DMS79 (cell line): ENCODE results near the gene MLPH.

Experiments used
- DNase-seq: peaks from one replicate; lab custom pipeline; 2025; lab: John Stamatoyannopoulos, UW

MLPH gene

GRCh38 chr2:237497838-237498186, 10.8 kb downstream of the MLPH start:
- no peak for DNase-seq

- DNase-seq = no peak
Observed at GRCh38 chr2:237498341-237498740, 11.3 kb downstream of the MLPH start.

GRCh38 chr2:237500681-237501424, 13.8 kb downstream of the MLPH start:
- no peak for DNase-seq

- DNase-seq = peak; percentile 43
Observed at GRCh38 chr2:237501892-237502513, 15.0 kb downstream of the MLPH start.

GRCh38 chr2:237503201-237503600, 16.1 kb downstream of the MLPH start:
- no peak for DNase-seq

- no peak for DNase-seq
Observed at GRCh38 chr2:237505188-237505939, 18.3 kb downstream of the MLPH start.

GRCh38 chr2:237507512-237507911, 20.5 kb downstream of the MLPH start:
- DNase-seq = no peak

- no peak for DNase-seq
Observed at GRCh38 chr2:237508361-237508760, 21.3 kb downstream of the MLPH start.

- no peak for DNase-seq
Observed at GRCh38 chr2:237509151-237509550, 22.1 kb downstream of the MLPH start.

GRCh38 chr2:237509905-237510304, 22.9 kb downstream of the MLPH start:
- no peak for DNase-seq

- no peak for DNase-seq
Observed at GRCh38 chr2:237510502-237511217, 23.6 kb downstream of the MLPH start.

GRCh38 chr2:237511433-237511832, 24.4 kb downstream of the MLPH start:
- DNase-seq = no peak

- no peak for DNase-seq
Observed at GRCh38 chr2:237511885-237512405, 24.9 kb downstream of the MLPH start.

- DNase-seq = peak; percentile 42
Observed at GRCh38 chr2:237512774-237513466, 25.9 kb downstream of the MLPH start.

- DNase-seq = no peak
Observed at GRCh38 chr2:237513693-237514092, 26.6 kb downstream of the MLPH start.

GRCh38 chr2:237514474-237515130, 27.6 kb downstream of the MLPH start:
- DNase-seq = no peak

GRCh38 chr2:237515166-237515565, 28.1 kb downstream of the MLPH start:
- DNase-seq = no peak

GRCh38 chr2:237515621-237516275, 28.7 kb downstream of the MLPH start:
- DNase-seq = no peak

GRCh38 chr2:237517163-237517562, 30.1 kb downstream of the MLPH start:
- DNase-seq = no peak

- DNase-seq = no peak
Observed at GRCh38 chr2:237517990-237518389, 30.9 kb downstream of the MLPH start.
